Suprapubic skin (tissue), 4 donors: ENCODE results near the gene PC. TPM values are rescaled to one million over a fixed set of nuclear protein-coding genes. Genes with fewer than 3 reads are reported as not detected.

Experiments used
- DNase-seq, 2 donors: peaks; one replicate each; pipeline ENCODE4 v3.0.0-alpha.2; 2019; ENCODE audit warnings: low spot score in 2 of 2
- H3K27ac ChIP-seq: fragments of 200-600 bp; sonication (generic); one replicate; pipeline ENCODE4 v1.5.1; 2019
- H3K27me3 ChIP-seq: fragments of 200-600 bp; sonication (generic); one replicate; pipeline ENCODE4 v1.5.1; 2019
- H3K36me3 ChIP-seq: fragments of 200-600 bp; sonication (generic); one replicate; pipeline ENCODE4 v1.5.1; 2019
- H3K4me1 ChIP-seq: fragments of 200-600 bp; sonication (generic); one replicate; pipeline ENCODE4 v1.5.1; 2019
- H3K4me3 ChIP-seq: fragments of 200-600 bp; sonication (generic); one replicate; pipeline ENCODE4 v1.5.1; 2019; ENCODE audit warnings: mild to moderate bottlenecking
- H3K9me3 ChIP-seq: fragments of 200-600 bp; sonication (generic); one replicate; pipeline ENCODE4 v1.5.1; 2019
- CTCF ChIP-seq, 2 donors: fragments of 200-600 bp in 1 of 2; fragments of 450-650 bp in 1 of 2; sonication (generic) in 1 of 2; IDR thresholded peaks; one replicate each; pipeline ENCODE4 v1.5.1; 2016 to 2019; ENCODE audit warnings: antibody characterized with exemption in 2 of 2, mild to moderate bottlenecking in 1 of 2, moderate library complexity in 1 of 2
- EP300 ChIP-seq: sonication (generic); formaldehyde crosslinking; IDR thresholded peaks from one replicate; pipeline ENCODE4 v1.6.1; 2017; ENCODE audit warnings: antibody characterized with exemption
- POLR2A ChIP-seq, 2 donors: fragments of 450-650 bp; IDR thresholded peaks; one replicate each; pipeline ENCODE4 v1.6.1; 2017; ENCODE audit warnings: antibody characterized with exemption in 2 of 2, mild to moderate bottlenecking in 2 of 2, moderate library complexity in 2 of 2
- POLR2AphosphoS5 ChIP-seq, 3 donors: sonication (generic); formaldehyde crosslinking; IDR thresholded peaks; one replicate each; pipeline ENCODE4 v1.6.1; 2017; ENCODE audit warnings: antibody characterized with exemption in 3 of 3
- WGBS: methylation state at CpG from one replicate; pipeline ENCODE4 v1.1.5; 2018; 5-methylcytosine and 5-hydroxymethylcytosine counted together
- total RNA-seq, 4 donors: library from RNA; depleted of rRNA; stranded (reverse); fragments of >200 nt; gene quantifications; one replicate each; pipeline ENCODE4 v1.1.0, GENCODE V29; 2016

Gene PC
- total RNA-seq, 4 donors from 2014 or later = 10.8 to 25.4 (median 13.9) TPM

DNA sequence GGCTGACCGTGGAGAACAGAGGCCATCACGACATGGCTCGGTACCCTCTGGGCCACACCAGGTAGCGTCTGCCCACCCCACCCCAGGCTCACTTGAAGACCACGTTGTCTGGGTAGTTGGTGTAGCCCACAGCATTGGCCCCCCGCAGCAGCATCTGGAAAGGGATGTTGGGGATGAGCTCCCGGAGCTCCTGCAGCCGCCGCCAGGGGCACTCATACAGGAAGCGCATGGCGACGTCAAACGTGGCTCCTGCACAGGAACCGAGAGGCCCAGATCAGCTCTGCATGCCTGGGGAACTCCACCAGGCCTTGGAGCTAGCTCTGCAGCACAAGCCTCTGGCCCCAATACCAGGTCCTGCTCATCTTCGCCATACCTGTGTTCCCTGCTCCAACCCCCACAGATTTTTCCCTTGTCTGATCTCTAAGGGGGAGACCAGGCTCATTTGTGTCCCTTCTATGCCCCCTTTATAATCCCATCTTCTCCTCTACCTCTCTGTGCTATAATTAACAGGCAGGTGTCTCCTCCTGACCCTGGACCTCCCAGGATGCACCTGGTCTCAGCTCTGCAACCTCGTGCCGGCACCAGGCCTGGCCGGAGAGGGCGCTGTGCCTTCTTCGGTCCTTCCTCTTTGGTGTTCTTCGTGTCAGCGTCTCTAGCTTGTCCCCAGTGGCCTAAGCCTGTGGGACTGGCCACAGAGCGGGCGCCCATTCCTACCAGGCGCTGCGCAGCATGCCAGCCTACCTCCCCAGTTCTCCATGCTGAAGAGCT, 106.3 kb downstream of the PC start:
- peaks cover 15% of the 10 kb centered on the region for H3K4me1 ChIP-seq
- no peaks in the 10 kb centered on the region for H3K9me3 ChIP-seq
- no peaks in the 10 kb centered on the region for H3K27me3 ChIP-seq
- peak in 1 of 2 donors; percentile 78 for DNase-seq
- no peak overlapping the region for H3K27ac ChIP-seq
- no peak overlapping the region for H3K4me3 ChIP-seq
- WGBS = 75% methylated on average over 24 of the region's 26 CpGs
- TF ChIP-seq EP300 = no peak
- no peak for TF ChIP-seq POLR2AphosphoS5 (IDR thresholded peaks at IDR 0.05)
- no peak for TF ChIP-seq POLR2A (IDR thresholded peaks at IDR 0.05)
- no peak for TF ChIP-seq CTCF (IDR thresholded peaks at IDR 0.05)
- peaks cover 23% of the 10 kb centered on the region for H3K36me3 ChIP-seq

GRCh38 chr11:66851239-66851596, 107.0 kb downstream of the PC start:
- DNase-seq = peak; percentile 48 to 60
- no peaks in the 10 kb centered on the region for H3K9me3 ChIP-seq
- H3K27me3 ChIP-seq = no peaks in the 10 kb centered on the region
- peaks cover 29% of the 10 kb centered on the region for H3K36me3 ChIP-seq
- TF ChIP-seq POLR2AphosphoS5 (IDR thresholded peaks at IDR 0.05) (no peak), CTCF (IDR thresholded peaks at IDR 0.05) (no peak), POLR2A (IDR thresholded peaks at IDR 0.05) (no peak), EP300 (no peak)
- H3K4me3 ChIP-seq = no peak overlapping the region
- no peak overlapping the region for H3K27ac ChIP-seq
- 80% methylated on average over 2 of the region's 4 CpGs for WGBS
- H3K4me1 ChIP-seq = peaks cover 10% of the 10 kb centered on the region

DNA sequence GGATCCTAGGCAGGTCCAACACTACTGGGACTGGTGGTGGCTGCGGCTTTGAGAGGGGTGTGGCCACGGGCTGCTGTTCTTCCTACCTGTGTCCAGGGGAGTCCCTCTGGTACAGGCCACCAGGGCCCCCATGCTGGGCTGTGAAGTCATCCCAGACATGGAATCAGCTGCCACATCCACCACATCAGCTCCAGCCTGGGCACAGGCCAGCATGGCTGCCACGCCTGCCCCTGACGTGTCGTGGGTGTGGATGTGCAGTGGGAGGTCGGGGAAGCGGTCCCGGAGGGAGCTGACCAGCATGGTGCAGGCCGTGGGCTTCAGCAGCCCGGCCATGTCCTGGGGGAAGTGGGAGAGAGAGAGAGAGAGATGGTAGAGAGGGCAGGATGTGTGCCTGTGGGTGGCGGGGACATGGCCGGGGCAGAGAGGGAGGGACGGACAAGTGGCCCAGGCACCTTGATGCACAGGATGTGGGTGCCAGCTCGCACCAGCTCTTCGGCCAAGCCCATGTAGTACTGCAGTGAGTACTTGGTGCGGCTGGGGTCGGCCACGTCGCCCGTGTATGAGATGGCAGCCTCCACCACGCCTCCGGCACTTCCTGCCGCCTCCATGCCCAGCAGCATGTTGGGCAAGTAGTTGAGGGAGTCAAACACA, 107.5 kb downstream of the PC start:
- no peaks in the 10 kb centered on the region for H3K27me3 ChIP-seq
- H3K4me3 ChIP-seq = no peak overlapping the region
- TF ChIP-seq EP300 (no peak), POLR2AphosphoS5 (IDR thresholded peaks at IDR 0.05) (no peak), POLR2A (IDR thresholded peaks at IDR 0.05) (no peak)
- 91% methylated on average over 23 of the region's 23 CpGs for whole genome bisulfite sequencing
- peaks cover 34% of the 10 kb centered on the region for H3K36me3 ChIP-seq
- DNase-seq = peak; percentile 61 to 75
- no peak overlapping the region for H3K27ac ChIP-seq
- no peaks in the 10 kb centered on the region for H3K9me3 ChIP-seq
- H3K4me1 ChIP-seq = peaks cover 6% of the 10 kb centered on the region

GRCh38 chr11:66850235-66850587, 108.0 kb downstream of the PC start:
- Histone ChIP-seq H3K27me3 (no peaks in the 10 kb centered on the region), H3K36me3 (peaks cover 40% of the 10 kb centered on the region), H3K9me3 (no peaks in the 10 kb centered on the region), H3K27ac (no peak overlapping the region), H3K4me3 (no peak overlapping the region), H3K4me1 (peaks cover under 1% of the 10 kb centered on the region)
- DNase-seq = peak in 1 of 2 donors; percentile 55
- TF ChIP-seq POLR2AphosphoS5 (IDR thresholded peaks at IDR 0.05) = no peak
- WGBS = 90% methylated on average over 9 of the region's 10 CpGs

- TF ChIP-seq CTCF (IDR thresholded peaks at IDR 0.05) (no peak), POLR2A (IDR thresholded peaks at IDR 0.05) (no peak), EP300 (no peak), POLR2AphosphoS5 (IDR thresholded peaks at IDR 0.05) (no peak)
- Histone ChIP-seq H3K9me3 (no peaks in the 10 kb centered on the region), H3K27ac (no peak overlapping the region), H3K27me3 (no peaks in the 10 kb centered on the region), H3K4me3 (no peak overlapping the region), H3K4me1 (peaks cover 4% of the 10 kb centered on the region), H3K36me3 (peaks cover 45% of the 10 kb centered on the region)
- peak; percentile 56 to 64 for DNase-seq
- 90% methylated on average over 2 of the region's 22 CpGs for WGBS
These were observed 108.5 kb downstream of the PC start for GRCh38 chr11:66849501-66850234.
